Measurements from ENCODE around the gene VWA3B. TPM values are rescaled to one million over a fixed set of nuclear protein-coding genes. Genes with fewer than 3 reads are reported as not detected.

Gene VWA3B
- total RNA-seq, 1 experiment from 2014 or later: not detected

DNA sequence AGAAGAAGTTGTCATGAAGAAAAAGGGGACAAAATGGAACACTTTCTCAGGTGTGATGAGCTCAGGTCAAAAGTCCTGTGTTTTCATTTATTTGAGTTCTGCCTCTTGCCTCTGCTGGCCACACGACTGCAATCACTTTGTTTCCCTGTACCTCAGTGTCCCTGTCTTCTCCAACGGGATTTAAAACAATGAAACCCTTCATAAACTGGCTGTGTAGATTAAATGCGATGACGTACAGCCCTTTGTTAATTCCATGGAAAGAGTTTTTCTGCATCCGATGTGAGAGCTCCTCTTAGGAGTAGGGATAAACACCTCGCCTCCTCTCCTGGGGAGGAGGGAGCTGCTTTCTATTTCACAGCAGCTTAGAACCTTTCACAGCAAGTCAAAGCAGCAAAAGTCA is 207.7 kb downstream of the VWA3B start:
- no peak overlapping the region for H3K27ac Mint-ChIP-seq
- no peak overlapping the region for H3K4me2 ChIP-seq (ENCODE audit: insufficient read depth, insufficient read length, low read length)

More for the DNA sequence above, 207.7 kb downstream of the VWA3B start:
- H3K56ac ChIP-seq (ENCODE audit: insufficient read length, low read depth, low read length): no peak overlapping the region
- H4K91ac ChIP-seq (ENCODE audit: insufficient read length, low read depth, low read length): no peak overlapping the region
- H3K4me1 ChIP-seq (ENCODE audit: insufficient read depth, low read length): no peaks in the 10 kb centered on the region
- TF ChIP-seq, protein P1, sequence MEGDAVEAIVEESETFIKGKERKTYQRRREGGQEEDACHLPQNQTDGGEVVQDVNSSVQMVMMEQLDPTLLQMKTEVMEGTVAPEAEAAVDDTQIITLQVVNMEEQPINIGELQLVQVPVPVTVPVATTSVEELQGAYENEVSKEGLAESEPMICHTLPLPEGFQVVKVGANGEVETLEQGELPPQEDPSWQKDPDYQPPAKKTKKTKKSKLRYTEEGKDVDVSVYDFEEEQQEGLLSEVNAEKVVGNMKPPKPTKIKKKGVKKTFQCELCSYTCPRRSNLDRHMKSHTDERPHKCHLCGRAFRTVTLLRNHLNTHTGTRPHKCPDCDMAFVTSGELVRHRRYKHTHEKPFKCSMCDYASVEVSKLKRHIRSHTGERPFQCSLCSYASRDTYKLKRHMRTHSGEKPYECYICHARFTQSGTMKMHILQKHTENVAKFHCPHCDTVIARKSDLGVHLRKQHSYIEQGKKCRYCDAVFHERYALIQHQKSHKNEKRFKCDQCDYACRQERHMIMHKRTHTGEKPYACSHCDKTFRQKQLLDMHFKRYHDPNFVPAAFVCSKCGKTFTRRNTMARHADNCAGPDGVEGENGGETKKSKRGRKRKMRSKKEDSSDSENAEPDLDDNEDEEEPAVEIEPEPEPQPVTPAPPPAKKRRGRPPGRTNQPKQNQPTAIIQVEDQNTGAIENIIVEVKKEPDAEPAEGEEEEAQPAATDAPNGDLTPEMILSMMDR (conservative IDR thresholded peaks at IDR 0.05): no peak
- no peak overlapping the region for H2AK5ac ChIP-seq (ENCODE audit: insufficient read length, low read length)
- no peaks in the 10 kb centered on the region for H3K27me3 ChIP-seq (ENCODE audit: insufficient read depth, low read length)
- H3K9ac ChIP-seq (ENCODE audit: extremely low read depth, insufficient read length, low read length): no peak overlapping the region
- H3K79me1 ChIP-seq (ENCODE audit: insufficient read depth, low read depth, low read length, poor library complexity, severe bottlenecking): no peaks in the 10 kb centered on the region
- peaks cover 0 to 2% (median 0%) of the 10 kb centered on the region in 3 experiments; a peak in 2 of 7 replicates for H3K36me3 Mint-ChIP-seq (ENCODE audit: insufficient read depth in 1 of 3, low read depth in 3 of 3)
- no peak overlapping the region for H4K5ac ChIP-seq (ENCODE audit: insufficient read length, low read depth, low read length)
- H3T11ph ChIP-seq (ENCODE audit: low read length): no peak overlapping the region
- H3K4me1 Mint-ChIP-seq: peaks cover 10 to 15% of the 10 kb centered on the region in 2 experiments
- no peak overlapping the region for H2BK20ac ChIP-seq (ENCODE audit: low read depth, low read length, poor library complexity, severe bottlenecking)
- H3K79me2 ChIP-seq (ENCODE audit: insufficient read depth, low read length): no peaks in the 10 kb centered on the region
- peaks cover 3 to 7% of the 10 kb centered on the region in 2 experiments; a peak in 2 of 5 replicates for H3K9me3 Mint-ChIP-seq
- H2AFZ ChIP-seq (ENCODE audit: low read length): no peak overlapping the region
- DNase-seq: no peak
- H3K4me3 Mint-ChIP-seq: no peak overlapping the region
- H3K4ac ChIP-seq (ENCODE audit: low read depth, low read length): no peak overlapping the region
- no peak overlapping the region for H4K8ac ChIP-seq (replicated peaks; ENCODE audit: insufficient read length, low read depth, low read length)
- H2BK12ac ChIP-seq (ENCODE audit: insufficient read length, low read depth, low read length): no peak overlapping the region
- H3K23ac ChIP-seq (ENCODE audit: insufficient read length, low read depth, low read length): no peak overlapping the region
- no peak overlapping the region for H3K18ac ChIP-seq (ENCODE audit: insufficient read length, low read depth, low read length)
- H2BK5ac ChIP-seq (ENCODE audit: insufficient read length, low read length): no peak overlapping the region
- no peak overlapping the region for H3K14ac ChIP-seq (ENCODE audit: insufficient read depth, low read length)
- H3K9me3 ChIP-seq (ENCODE audit: control insufficient read depth, low read depth, low read length): no peaks in the 10 kb centered on the region
- H3K27me3 Mint-ChIP-seq (ENCODE audit: low read depth): peaks cover 2% of the 10 kb centered on the region; the same call in 1 of the 2 replicates
- no CpG with 5 or more reads among the region's 6 CpGs for WGBS (ENCODE audit: extremely low coverage, insufficient read length, low lambda C conversion rate)
- H4K20me1 ChIP-seq (ENCODE audit: control insufficient read depth, insufficient read depth, insufficient read length): no peaks in the 10 kb centered on the region
- no peak overlapping the region for H2BK120ac ChIP-seq (ENCODE audit: low read depth, low read length, poor library complexity, severe bottlenecking)
- no peaks in the 10 kb centered on the region for H3K23me2 ChIP-seq (ENCODE audit: insufficient read length, low read depth, low read length, poor library complexity, severe bottlenecking)
- no peak overlapping the region for H3K27ac ChIP-seq (ENCODE audit: insufficient read length, low read depth, low read length)
- H2BK15ac ChIP-seq (ENCODE audit: low read depth, low read length): no peak overlapping the region
